Right ventricle myocardium inferior (tissue), 1 donor: ENCODE data around the gene BACH1. TPM values are rescaled to one million over a fixed set of nuclear protein-coding genes. Genes with fewer than 3 reads are reported as not detected.

Experiments used
- ATAC-seq: fragments of 200-7000 bp; cut with Tn5 transposase; one replicate; pipeline ENCODE4 v1.9.1; 2020; ENCODE audit warnings: mild to moderate bottlenecking, moderate library complexity
- DNase-seq: peaks from one replicate; pipeline ENCODE4 v3.0.0; 2021; ENCODE audit errors: missing footprints
- intact Hi-C: fragments of 100-400 bp; cut with DNase I; formaldehyde crosslinking; loops from one replicate; pipeline ENCODE4 v1.11.0; 2022
- total RNA-seq: library from RNA; stranded (reverse); fragmentation: NEBNext Ultra II Directional; extraction: Animal tissue kit (Norgen Biotek cat#: 25700); gene quantifications from one replicate; pipeline ENCODE4 v1.2.1, GENCODE V29; 2021
- donor health status: DM: no; HTN: yes; CAD: no; lungs with severe emphysema.

BACH1 gene
- total RNA-seq, 1 donor from 2014 or later, result 35.5 TPM

GRCh38 chr21:29387598-29387997 lies 88.9 kb downstream of the BACH1 start:
- no peak for ATAC-seq
- intact Hi-C loops, result no loop called here
- DNase-seq, result no peak

- DNase-seq, result no peak
- intact Hi-C loops, result no loop called here
- no peak for ATAC-seq
Measured at GRCh38 chr21:29389136-29389535, 90.4 kb downstream of the BACH1 start.

GRCh38 chr21:29390778-29391177 lies 92.1 kb downstream of the BACH1 start:
- no peak for DNase-seq
- intact Hi-C loops, result no loop called here
- no peak for ATAC-seq

GRCh38 chr21:29394051-29394450 lies 95.3 kb downstream of the BACH1 start:
- no peak for ATAC-seq
- no peak for DNase-seq
- intact Hi-C loops, result no loop called here

Other genes starting within 250 kb of the BACH1 start
- gene CCT8, start 225.3 kb upstream of the BACH1 start, total RNA-seq, result 110 TPM
- gene MAP3K7CL, start 168.3 kb upstream of the BACH1 start, total RNA-seq, result 1.1 TPM